Keratinocyte (primary cell): Measurements from ENCODE around the gene TRNAU1AP. TPM values are rescaled to one million over a fixed set of nuclear protein-coding genes. Genes with fewer than 3 reads are reported as not detected.

Experiments
- DNase-seq: peaks from one replicate; pipeline ENCODE4 v3.0.0-alpha.2; 2011; ENCODE audit warnings: low read depth, missing footprints, low spot score
- FAIRE-seq: peaks from 2 replicates; lab custom pipeline; 2011; peaks lifted over from hg19 to GRCh38; lab: Jason Lieb, UNC
- H2AFZ ChIP-seq: 2 replicates; pipeline ENCODE4 v1.6.0; 2012; ENCODE audit warnings: low read length, control low read depth, inconsistent platforms; ENCODE audit not compliant: control insufficient read depth
- H3K27ac ChIP-seq: 2 replicates; pipeline ENCODE4 v1.5.1; 2011; ENCODE audit warnings: low read length; ENCODE audit not compliant: control insufficient read depth, insufficient read depth
- H3K27me3 ChIP-seq: 3 replicates; pipeline ENCODE4 v1.6.0; 2011; ENCODE audit warnings: low read length; ENCODE audit not compliant: control insufficient read depth, insufficient read depth; ENCODE audit errors: extremely low read depth
- H3K36me3 ChIP-seq, 2 experiments: 2 replicates in 1 of 2; 3 replicates in 1 of 2; pipeline ENCODE4 v1.5.1; 2011; ENCODE audit warnings: low read length in 2 of 2, mild to moderate bottlenecking in 1 of 2; ENCODE audit not compliant: control insufficient read depth in 2 of 2, insufficient read depth in 2 of 2; ENCODE audit errors: extremely low read depth in 1 of 2
- H3K4me1 ChIP-seq: 3 replicates; pipeline ENCODE4 v1.5.1; 2011; ENCODE audit warnings: low read length; ENCODE audit not compliant: control insufficient read depth, insufficient read depth; ENCODE audit errors: extremely low read depth
- H3K4me2 ChIP-seq: 3 replicates; pipeline ENCODE4 v1.6.0; 2011; ENCODE audit warnings: low read depth, low read length; ENCODE audit not compliant: control insufficient read depth, insufficient read depth; ENCODE audit errors: extremely low read depth
- H3K4me3 ChIP-seq, 3 experiments: fragments of 200-600 bp in 1 of 3; sonication (generic) in 1 of 3; 2 replicates in 2 of 3; 3 replicates in 1 of 3; pipeline ENCODE4 v1.5.1; 2011 to 2016; ENCODE audit warnings: low read length in 3 of 3, mild to moderate bottlenecking in 3 of 3, control low read depth in 2 of 3, inconsistent platforms in 1 of 3, low read depth in 1 of 3, mixed read lengths in 1 of 3, mixed run types in 1 of 3, moderate library complexity in 1 of 3; ENCODE audit not compliant: control insufficient read depth in 2 of 3, insufficient read depth in 2 of 3; ENCODE audit errors: extremely low read depth in 1 of 3
- H3K79me2 ChIP-seq: 2 replicates; pipeline ENCODE4 v1.6.0; 2012; ENCODE audit warnings: low read length; ENCODE audit not compliant: control insufficient read depth, insufficient read depth
- H3K9ac ChIP-seq: 3 replicates; pipeline ENCODE4 v1.6.0; 2011; ENCODE audit warnings: low read length; ENCODE audit not compliant: control insufficient read depth, insufficient read depth; ENCODE audit errors: extremely low read depth
- H3K9me1 ChIP-seq: 3 replicates; pipeline ENCODE4 v1.6.0; 2011; ENCODE audit warnings: low read length; ENCODE audit not compliant: control insufficient read depth, insufficient read depth; ENCODE audit errors: extremely low read depth
- H3K9me3 ChIP-seq: 2 replicates; pipeline ENCODE4 v1.5.1; 2012; ENCODE audit warnings: low read depth, low read length; ENCODE audit not compliant: control insufficient read depth
- H4K20me1 ChIP-seq: 3 replicates; pipeline ENCODE4 v1.6.0; 2011; ENCODE audit warnings: low read length; ENCODE audit not compliant: control insufficient read depth, insufficient read depth; ENCODE audit errors: extremely low read depth
- EZH2 ChIP-seq: IDR thresholded peaks from one replicate; pipeline ENCODE4 v1.6.1; 2012; ENCODE audit warnings: inconsistent platforms, mild to moderate bottlenecking, low read length, moderate library complexity
- dilution Hi-C: fragments of 300-500 bp; cut with MboI; formaldehyde crosslinking; loops from one replicate; pipeline ENCODE4 v1.7.0; 2020; ENCODE audit warnings: low sequenced_read_pairs; ENCODE audit not compliant: extremely low pct_ligation_motif_present
- polyA plus RNA-seq, 5 experiments: library from polyadenylated mRNA; depleted of rRNA in 3 of 5; stranded (reverse) in 3 of 5; stranded (forward) in 1 of 5; unstranded in 1 of 5; fragments of >200 nt; gene quantifications; 1 replicate in 1 of 5; 2 replicates in 3 of 5; 3 replicates in 1 of 5; pipeline versions ENCODE4 v1.2.1 to v1.2.3, GENCODE V29; 2011 to 2012; ENCODE audit warnings: missing spikeins in 2 of 5, low read depth in 1 of 5, low replicate concordance in 1 of 5
- TF ChIP-seq, protein P1 (sequence below), 3 experiments: IDR thresholded peaks in 1 of 3; conservative IDR thresholded peaks in 1 of 3; optimal IDR thresholded peaks in 1 of 3; 2 replicates in 2 of 3; 3 replicates in 1 of 3; pipeline versions ENCODE3 to v1.5.1; 2011; ENCODE audit warnings: low read length in 3 of 3, mild to moderate bottlenecking in 3 of 3, moderate library complexity in 2 of 3, control low read depth in 1 of 3, inconsistent platforms in 1 of 3; ENCODE audit not compliant: insufficient read depth in 2 of 3; ENCODE audit errors: extremely low read depth in 1 of 3

Gene TRNAU1AP
- polyA plus RNA-seq, 1 donor (not counting 4 experiments of a cell fraction or from before 2014, with no cell fraction given) = 43.5 TPM

DNA sequence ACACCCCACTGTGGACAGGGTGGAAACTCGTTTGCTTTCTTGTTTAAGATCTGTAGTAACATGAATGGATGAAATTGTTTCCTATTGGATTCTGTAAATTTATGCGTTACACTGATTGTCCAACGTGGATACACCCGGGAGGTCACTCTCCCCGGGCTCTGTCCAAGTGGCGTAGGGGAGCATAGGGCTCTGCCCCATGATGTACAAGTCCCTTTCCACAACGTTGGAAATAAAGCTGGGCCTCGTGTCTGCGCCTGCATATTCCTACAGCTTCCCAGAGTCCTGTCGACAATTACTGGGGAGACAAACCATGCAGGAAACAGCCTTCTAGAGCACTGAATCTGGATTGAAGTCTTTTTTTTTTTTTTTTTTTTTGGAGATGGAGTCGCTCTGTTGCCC is 45.6 kb upstream of the TRNAU1AP start:
- H3K79me2 ChIP-seq = peaks cover 27% of the 10 kb centered on the region
- dilution Hi-C loops = no loop called here
- no peak for DNase-seq

DNA sequence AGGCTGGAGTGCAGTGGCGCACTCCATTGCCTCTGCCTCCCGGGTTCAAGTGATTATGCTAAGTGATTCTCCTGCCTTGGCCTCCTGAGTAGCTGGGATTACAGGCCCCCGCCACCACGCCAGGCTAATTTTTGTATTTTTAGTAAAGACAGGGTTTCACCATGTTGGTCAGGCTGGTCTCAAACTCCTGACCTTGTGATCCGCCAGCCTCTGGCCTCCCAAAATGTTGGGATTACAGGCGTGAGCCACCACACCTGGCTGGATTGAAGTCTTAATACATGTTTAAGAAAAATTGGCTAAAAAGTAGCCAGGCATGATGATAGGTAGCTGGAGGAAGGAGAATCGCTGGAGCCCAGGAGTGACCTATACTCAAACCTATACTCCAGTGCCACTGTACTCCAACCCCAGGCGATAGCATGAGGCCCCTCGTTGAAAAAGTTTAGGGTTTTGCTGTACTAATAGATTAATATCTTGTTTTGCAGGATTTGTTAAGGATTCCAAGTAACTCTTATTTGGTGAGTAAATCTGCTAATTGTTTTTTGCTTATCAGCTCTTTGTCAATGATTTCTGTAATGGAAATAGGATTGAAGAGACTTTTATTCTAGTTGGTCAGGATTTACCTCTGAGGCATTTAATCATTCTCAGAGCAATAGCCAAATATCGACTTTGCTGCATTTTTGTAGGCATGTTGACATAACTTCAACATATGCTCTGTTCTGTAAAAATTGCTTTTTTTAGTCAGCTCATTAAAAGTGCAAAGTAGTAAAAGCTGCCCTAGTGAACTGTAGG is 45.0 kb upstream of the TRNAU1AP start:
- Histone ChIP-seq H3K79me2 (peaks cover 27% of the 10 kb centered on the region), H3K27me3 (no peaks in the 10 kb centered on the region), H4K20me1 (peaks cover 24% of the 10 kb centered on the region), H3K4me2 (peak overlapping the region; percentile 98), H2AFZ (no peak overlapping the region), H3K9me1 (no peaks in the 10 kb centered on the region), H3K9me3 (no peaks in the 10 kb centered on the region), H3K27ac (peak overlapping the region; percentile 86), H3K4me1 (peaks cover 19% of the 10 kb centered on the region), H3K36me3 (peaks cover 30 to 50% of the 10 kb centered on the region in 2 experiments), H3K9ac (peak overlapping the region; percentile 98), H3K4me3 (peak overlapping the region; percentile 69 to 87 (median 73))
- no peak for TF ChIP-seq EZH2
- TF ChIP-seq, protein P1, sequence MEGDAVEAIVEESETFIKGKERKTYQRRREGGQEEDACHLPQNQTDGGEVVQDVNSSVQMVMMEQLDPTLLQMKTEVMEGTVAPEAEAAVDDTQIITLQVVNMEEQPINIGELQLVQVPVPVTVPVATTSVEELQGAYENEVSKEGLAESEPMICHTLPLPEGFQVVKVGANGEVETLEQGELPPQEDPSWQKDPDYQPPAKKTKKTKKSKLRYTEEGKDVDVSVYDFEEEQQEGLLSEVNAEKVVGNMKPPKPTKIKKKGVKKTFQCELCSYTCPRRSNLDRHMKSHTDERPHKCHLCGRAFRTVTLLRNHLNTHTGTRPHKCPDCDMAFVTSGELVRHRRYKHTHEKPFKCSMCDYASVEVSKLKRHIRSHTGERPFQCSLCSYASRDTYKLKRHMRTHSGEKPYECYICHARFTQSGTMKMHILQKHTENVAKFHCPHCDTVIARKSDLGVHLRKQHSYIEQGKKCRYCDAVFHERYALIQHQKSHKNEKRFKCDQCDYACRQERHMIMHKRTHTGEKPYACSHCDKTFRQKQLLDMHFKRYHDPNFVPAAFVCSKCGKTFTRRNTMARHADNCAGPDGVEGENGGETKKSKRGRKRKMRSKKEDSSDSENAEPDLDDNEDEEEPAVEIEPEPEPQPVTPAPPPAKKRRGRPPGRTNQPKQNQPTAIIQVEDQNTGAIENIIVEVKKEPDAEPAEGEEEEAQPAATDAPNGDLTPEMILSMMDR (optimal IDR thresholded peaks at IDR 0.05 in 1 of 3, IDR thresholded peaks at IDR 0.05 in 1 of 3, conservative IDR thresholded peaks at IDR 0.05 in 1 of 3; ENCODE audit: extremely low read depth in 1 of 3, insufficient read depth in 2 of 3, low read length in 3 of 3) = no peak
- no peak for FAIRE-seq
- dilution Hi-C loops = no loop called here
- no peak for DNase-seq

More for the DNA sequence above, 45.6 kb upstream of the TRNAU1AP start:
- peak overlapping the region; percentile 98 for H3K4me2 ChIP-seq
- H3K9me1 ChIP-seq = no peaks in the 10 kb centered on the region
- no peak for FAIRE-seq
- peaks cover 24% of the 10 kb centered on the region for H4K20me1 ChIP-seq
- H3K36me3 ChIP-seq = peaks cover 30 to 50% of the 10 kb centered on the region in 2 experiments
- H3K27me3 ChIP-seq = no peaks in the 10 kb centered on the region
- peak overlapping the region; percentile 98 for H3K9ac ChIP-seq
- peak overlapping the region; percentile 69 to 87 (median 73) for H3K4me3 ChIP-seq
- H3K27ac ChIP-seq = peak overlapping the region; percentile 86
- no peak for TF ChIP-seq EZH2
- TF ChIP-seq, protein P1 (optimal IDR thresholded peaks at IDR 0.05 in 1 of 3, IDR thresholded peaks at IDR 0.05 in 1 of 3, conservative IDR thresholded peaks at IDR 0.05 in 1 of 3; ENCODE audit: extremely low read depth in 1 of 3, insufficient read depth in 2 of 3, low read length in 3 of 3) = no peak
- H3K4me1 ChIP-seq = peaks cover 19% of the 10 kb centered on the region
- no peaks in the 10 kb centered on the region for H3K9me3 ChIP-seq
- no peak overlapping the region for H2AFZ ChIP-seq
